ENCODE data around the gene METTL26.

- TF ChIP-seq CTCF (IDR thresholded peaks at IDR 0.05 in 2 of 3, conservative IDR thresholded peaks at IDR 0.05 in 1 of 3; ENCODE audit: insufficient read depth in 2 of 3, low read depth in 1 of 3, low read length in 3 of 3) (no peak), BACH1 (tag; IDR thresholded peaks at IDR 0.05) (no peak), REST (IDR thresholded peaks at IDR 0.05; ENCODE audit: borderline replicate concordance) (no peak), REST (CRISPR knock-in tag; IDR thresholded peaks at IDR 0.05; ENCODE audit: low read depth) (no peak), NFE2L1 (tag; IDR thresholded peaks at IDR 0.05; ENCODE audit: borderline replicate concordance, low read depth) (no peak), HMG20B (CRISPR knock-in tag; IDR thresholded peaks at IDR 0.05) (no peak), NRF1 (conservative IDR thresholded peaks at IDR 0.05 in 1 of 2, IDR thresholded peaks at IDR 0.05 in 1 of 2) (peak; percentile 63 to 66), MAFK (IDR thresholded peaks at IDR 0.05; ENCODE audit: low read length) (no peak), ZNF23 (CRISPR knock-in tag; IDR thresholded peaks at IDR 0.05) (no peak)
Observed at GRCh38 chr16:637081-638018, 1.2 kb upstream of the METTL26 start.
